Transverse colon (tissue), 4 donors: ENCODE data around the gene SNPH.

Experiments used
- EP300 ChIP-seq: sonication (generic); formaldehyde crosslinking; IDR thresholded peaks from one replicate; pipeline ENCODE4 v1.6.1; 2017; ENCODE audit warnings: antibody characterized with exemption, low read depth
- POLR2AphosphoS5 ChIP-seq, 3 donors: sonication (generic); formaldehyde crosslinking; IDR thresholded peaks; one replicate each; pipeline ENCODE4 v1.6.1; 2016; ENCODE audit warnings: antibody characterized with exemption in 3 of 3
- TF ChIP-seq, protein P1 (sequence below), 5 experiments: fragments of 200-600 bp in 3 of 5; fragments of 450-650 bp in 2 of 5; sonication (generic) in 3 of 5; IDR thresholded peaks; 1 replicate in 2 of 5; 2 replicates in 3 of 5; pipeline ENCODE4 v1.5.1; 2016 to 2017; ENCODE audit warnings: antibody characterized with exemption in 5 of 5, inconsistent platforms in 3 of 5, mild to moderate bottlenecking in 2 of 5, moderate library complexity in 1 of 5

DNA sequence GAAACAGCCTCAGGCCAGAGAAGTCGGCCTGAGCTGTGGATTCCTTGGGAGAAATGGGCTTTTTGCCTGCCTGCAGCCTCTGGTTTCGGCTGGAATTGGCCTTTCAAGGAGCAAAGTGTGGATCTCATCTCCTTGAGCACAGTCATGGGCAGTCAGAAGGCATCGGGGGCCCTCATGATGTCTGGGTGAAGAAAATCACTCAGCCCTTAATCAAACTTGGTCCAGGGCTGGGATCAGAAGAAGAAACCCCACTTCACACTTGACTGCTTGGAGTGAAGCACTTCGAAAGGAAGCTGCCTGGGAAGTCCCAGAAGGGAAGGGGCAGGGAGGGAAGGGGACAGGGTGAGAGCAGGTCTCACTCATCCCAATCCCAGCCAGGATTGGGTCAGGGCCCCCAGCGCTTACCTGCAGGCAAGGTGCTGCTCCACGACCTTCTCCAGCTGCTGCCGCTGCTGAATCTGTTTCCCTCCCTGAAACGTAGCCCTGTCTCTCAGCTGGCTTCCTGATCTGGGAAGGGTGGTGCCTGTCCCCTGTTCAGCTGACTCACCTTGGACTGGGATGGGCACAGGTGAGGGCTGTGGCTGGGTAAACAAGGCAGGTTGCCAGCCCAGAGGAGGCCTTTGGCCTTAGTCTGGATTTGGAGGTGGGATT, 62.7 kb downstream of the SNPH start, which contains the start of gene SDCBP2:
- TF ChIP-seq POLR2AphosphoS5 (IDR thresholded peaks at IDR 0.05) (peak; percentile 82 to 99 (median 98)), EP300 (peak; percentile 83)
- TF ChIP-seq, protein P1, sequence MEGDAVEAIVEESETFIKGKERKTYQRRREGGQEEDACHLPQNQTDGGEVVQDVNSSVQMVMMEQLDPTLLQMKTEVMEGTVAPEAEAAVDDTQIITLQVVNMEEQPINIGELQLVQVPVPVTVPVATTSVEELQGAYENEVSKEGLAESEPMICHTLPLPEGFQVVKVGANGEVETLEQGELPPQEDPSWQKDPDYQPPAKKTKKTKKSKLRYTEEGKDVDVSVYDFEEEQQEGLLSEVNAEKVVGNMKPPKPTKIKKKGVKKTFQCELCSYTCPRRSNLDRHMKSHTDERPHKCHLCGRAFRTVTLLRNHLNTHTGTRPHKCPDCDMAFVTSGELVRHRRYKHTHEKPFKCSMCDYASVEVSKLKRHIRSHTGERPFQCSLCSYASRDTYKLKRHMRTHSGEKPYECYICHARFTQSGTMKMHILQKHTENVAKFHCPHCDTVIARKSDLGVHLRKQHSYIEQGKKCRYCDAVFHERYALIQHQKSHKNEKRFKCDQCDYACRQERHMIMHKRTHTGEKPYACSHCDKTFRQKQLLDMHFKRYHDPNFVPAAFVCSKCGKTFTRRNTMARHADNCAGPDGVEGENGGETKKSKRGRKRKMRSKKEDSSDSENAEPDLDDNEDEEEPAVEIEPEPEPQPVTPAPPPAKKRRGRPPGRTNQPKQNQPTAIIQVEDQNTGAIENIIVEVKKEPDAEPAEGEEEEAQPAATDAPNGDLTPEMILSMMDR (IDR thresholded peaks at IDR 0.05): no peak
